ENCODE data around the gene TMEM259. TPM values are rescaled to one million over a fixed set of nuclear protein-coding genes. Genes with fewer than 3 reads are reported as not detected.

TMEM259 gene
- total and polyA plus RNA-seq, 2 experiments from 2014 or later: 82.8 to 196 TPM

DNA sequence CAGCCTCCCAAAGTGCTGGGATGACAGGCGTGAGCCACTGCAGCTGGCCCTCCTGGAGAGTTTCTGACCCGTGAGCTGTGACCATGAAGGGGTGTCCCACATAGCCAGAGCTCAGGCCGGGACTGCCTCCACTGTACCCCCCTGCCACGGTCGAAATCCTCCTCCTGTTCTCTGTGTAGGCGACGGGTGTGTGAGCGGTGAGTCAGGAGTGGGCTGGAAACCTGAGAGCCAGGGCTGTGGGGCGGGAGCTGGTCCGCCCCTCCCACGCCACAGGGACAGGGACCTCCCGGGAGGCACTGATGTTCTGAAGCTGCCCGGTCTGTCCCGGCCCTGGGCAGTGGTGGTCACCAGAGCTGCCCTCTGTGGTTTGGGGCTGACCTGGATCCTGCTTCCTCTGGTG, 32.8 kb downstream of the TMEM259 start:
- no peaks in the 10 kb centered on the region for H3K9me3 Mint-ChIP-seq
- H3K79me2 ChIP-seq (replicated peaks; ENCODE audit: insufficient read depth): peaks cover 9% of the 10 kb centered on the region
- peaks cover 9% of the 10 kb centered on the region; the same call in 2 of the 3 replicates for H3K4me1 Mint-ChIP-seq
- H3K4me3 ChIP-seq: no peak overlapping the region
- H3K36me3 Mint-ChIP-seq (ENCODE audit: low read depth): peaks cover 43% of the 10 kb centered on the region
- peaks cover 28% of the 10 kb centered on the region for H3F3A ChIP-seq (replicated peaks; ENCODE audit: low read depth)
- no peak overlapping the region for H3K27ac ChIP-seq (ENCODE audit: low read depth)
- no peak for TF ChIP-seq STAT1 (IDR thresholded peaks at IDR 0.05; ENCODE audit: unreplicated experiment)
- no peak for TF ChIP-seq EZH2phosphoT487 (IDR thresholded peaks at IDR 0.05; ENCODE audit: unreplicated experiment)
- TF ChIP-seq POLR2AphosphoS5 (IDR thresholded peaks at IDR 0.05; ENCODE audit: low read depth): no peak
- TF ChIP-seq, protein P1, sequence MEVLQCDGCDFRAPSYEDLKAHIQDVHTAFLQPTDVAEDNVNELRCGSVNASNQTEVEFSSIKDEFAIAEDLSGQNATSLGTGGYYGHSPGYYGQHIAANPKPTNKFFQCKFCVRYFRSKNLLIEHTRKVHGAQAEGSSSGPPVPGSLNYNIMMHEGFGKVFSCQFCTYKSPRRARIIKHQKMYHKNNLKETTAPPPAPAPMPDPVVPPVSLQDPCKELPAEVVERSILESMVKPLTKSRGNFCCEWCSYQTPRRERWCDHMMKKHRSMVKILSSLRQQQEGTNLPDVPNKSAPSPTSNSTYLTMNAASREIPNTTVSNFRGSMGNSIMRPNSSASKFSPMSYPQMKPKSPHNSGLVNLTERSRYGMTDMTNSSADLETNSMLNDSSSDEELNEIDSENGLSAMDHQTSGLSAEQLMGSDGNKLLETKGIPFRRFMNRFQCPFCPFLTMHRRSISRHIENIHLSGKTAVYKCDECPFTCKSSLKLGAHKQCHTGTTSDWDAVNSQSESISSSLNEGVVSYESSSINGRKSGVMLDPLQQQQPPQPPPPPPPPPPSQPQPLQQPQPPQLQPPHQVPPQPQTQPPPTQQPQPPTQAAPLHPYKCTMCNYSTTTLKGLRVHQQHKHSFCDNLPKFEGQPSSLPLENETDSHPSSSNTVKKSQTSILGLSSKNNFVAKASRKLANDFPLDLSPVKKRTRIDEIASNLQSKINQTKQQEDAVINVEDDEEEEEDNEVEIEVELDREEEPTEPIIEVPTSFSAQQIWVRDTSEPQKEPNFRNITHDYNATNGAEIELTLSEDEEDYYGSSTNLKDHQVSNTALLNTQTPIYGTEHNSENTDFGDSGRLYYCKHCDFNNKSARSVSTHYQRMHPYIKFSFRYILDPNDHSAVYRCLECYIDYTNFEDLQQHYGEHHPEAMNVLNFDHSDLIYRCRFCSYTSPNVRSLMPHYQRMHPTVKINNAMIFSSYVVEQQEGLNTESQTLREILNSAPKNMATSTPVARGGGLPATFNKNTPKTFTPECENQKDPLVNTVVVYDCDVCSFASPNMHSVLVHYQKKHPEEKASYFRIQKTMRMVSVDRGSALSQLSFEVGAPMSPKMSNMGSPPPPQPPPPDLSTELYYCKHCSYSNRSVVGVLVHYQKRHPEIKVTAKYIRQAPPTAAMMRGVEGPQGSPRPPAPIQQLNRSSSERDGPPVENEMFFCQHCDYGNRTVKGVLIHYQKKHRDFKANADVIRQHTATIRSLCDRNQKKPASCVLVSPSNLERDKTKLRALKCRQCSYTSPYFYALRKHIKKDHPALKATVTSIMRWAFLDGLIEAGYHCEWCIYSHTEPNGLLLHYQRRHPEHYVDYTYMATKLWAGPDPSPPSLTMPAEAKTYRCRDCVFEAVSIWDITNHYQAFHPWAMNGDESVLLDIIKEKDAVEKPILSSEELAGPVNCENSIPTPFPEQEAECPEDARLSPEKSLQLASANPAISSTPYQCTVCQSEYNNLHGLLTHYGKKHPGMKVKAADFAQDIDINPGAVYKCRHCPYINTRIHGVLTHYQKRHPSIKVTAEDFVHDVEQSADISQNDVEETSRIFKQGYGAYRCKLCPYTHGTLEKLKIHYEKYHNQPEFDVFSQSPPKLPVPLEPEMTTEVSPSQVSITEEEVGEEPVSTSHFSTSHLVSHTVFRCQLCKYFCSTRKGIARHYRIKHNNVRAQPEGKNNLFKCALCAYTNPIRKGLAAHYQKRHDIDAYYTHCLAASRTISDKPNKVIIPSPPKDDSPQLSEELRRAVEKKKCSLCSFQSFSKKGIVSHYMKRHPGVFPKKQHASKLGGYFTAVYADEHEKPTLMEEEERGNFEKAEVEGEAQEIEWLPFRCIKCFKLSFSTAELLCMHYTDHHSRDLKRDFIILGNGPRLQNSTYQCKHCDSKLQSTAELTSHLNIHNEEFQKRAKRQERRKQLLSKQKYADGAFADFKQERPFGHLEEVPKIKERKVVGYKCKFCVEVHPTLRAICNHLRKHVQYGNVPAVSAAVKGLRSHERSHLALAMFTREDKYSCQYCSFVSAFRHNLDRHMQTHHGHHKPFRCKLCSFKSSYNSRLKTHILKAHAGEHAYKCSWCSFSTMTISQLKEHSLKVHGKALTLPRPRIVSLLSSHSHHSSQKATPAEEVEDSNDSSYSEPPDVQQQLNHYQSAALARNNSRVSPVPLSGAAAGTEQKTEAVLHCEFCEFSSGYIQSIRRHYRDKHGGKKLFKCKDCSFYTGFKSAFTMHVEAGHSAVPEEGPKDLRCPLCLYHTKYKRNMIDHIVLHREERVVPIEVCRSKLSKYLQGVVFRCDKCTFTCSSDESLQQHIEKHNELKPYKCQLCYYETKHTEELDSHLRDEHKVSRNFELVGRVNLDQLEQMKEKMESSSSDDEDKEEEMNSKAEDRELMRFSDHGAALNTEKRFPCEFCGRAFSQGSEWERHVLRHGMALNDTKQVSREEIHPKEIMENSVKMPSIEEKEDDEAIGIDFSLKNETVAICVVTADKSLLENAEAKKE (CRISPR knock-in tag; IDR thresholded peaks at IDR 0.05): no peak
- H3K36me3 ChIP-seq (ENCODE audit: insufficient read depth): peaks cover 5% of the 10 kb centered on the region; the same call in 1 of the 2 replicates
- no peaks in the 10 kb centered on the region for H3K4me1 ChIP-seq (ENCODE audit: insufficient read depth)
- ATAC-seq (no peak), DNase-seq (ENCODE audit: low spot score) (peak; percentile 0)
- peaks cover 20% of the 10 kb centered on the region for H3K27me3 Mint-ChIP-seq (ENCODE audit: insufficient read depth, low read depth, poor library complexity)
- H3K4me2 ChIP-seq: no peak overlapping the region
- H3K4me3 Mint-ChIP-seq: no peak overlapping the region
- H3K9me2 ChIP-seq (ENCODE audit: insufficient read depth): no peaks in the 10 kb centered on the region
- H3K27ac Mint-ChIP-seq: no peak overlapping the region
- no peaks in the 10 kb centered on the region; the same call in 1 of the 2 replicates for H4K20me1 ChIP-seq (replicated peaks; ENCODE audit: insufficient read depth)
- no peaks in the 10 kb centered on the region for H3K27me3 ChIP-seq (ENCODE audit: insufficient read depth)
- no peak overlapping the region for H2AFZ ChIP-seq

DNA sequence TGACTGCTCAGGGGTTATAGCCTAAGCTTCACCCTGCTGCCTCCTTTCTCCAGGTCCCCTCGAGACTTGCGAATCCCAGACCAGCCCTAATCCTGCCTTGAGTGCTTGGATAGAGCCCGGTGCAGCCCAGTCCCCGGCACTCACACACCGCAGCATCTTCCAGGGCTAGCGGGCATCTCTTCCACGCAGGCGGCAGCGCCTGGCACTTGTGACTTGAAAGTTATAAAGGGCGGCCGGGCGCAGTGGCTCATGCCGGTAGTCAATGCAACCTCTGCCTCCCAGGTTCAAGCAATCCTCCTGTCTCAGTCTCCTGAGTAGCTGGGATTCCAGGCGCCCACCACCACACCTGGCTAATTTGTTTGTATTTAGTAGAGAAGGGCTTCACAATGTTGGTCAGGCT, 34.8 kb downstream of the TMEM259 start:
- Histone ChIP-seq H3K4me3 (no peak overlapping the region), H3K4me1 (ENCODE audit: insufficient read depth) (no peaks in the 10 kb centered on the region), H3K4me2 (no peak overlapping the region), H4K20me1 (replicated peaks; ENCODE audit: insufficient read depth) (no peaks in the 10 kb centered on the region; the same call in 1 of the 2 replicates), H3K27ac (ENCODE audit: low read depth) (no peak overlapping the region), H3K9me2 (ENCODE audit: insufficient read depth) (no peaks in the 10 kb centered on the region), H2AFZ (no peak overlapping the region), H3K79me2 (replicated peaks; ENCODE audit: insufficient read depth) (peaks cover 9% of the 10 kb centered on the region), H3F3A (replicated peaks; ENCODE audit: low read depth) (peaks cover 32% of the 10 kb centered on the region), H3K27me3 (ENCODE audit: insufficient read depth) (no peaks in the 10 kb centered on the region), H3K36me3 (ENCODE audit: insufficient read depth) (peaks cover 5% of the 10 kb centered on the region; the same call in 1 of the 2 replicates)
- no peak overlapping the region for H3K4me3 Mint-ChIP-seq
- no peak for DNase-seq (ENCODE audit: low spot score)
- ATAC-seq: no peak
- H3K27ac Mint-ChIP-seq: no peak overlapping the region
- no peaks in the 10 kb centered on the region for H3K9me3 Mint-ChIP-seq
- peaks cover 25% of the 10 kb centered on the region for H3K27me3 Mint-ChIP-seq (ENCODE audit: insufficient read depth, low read depth, poor library complexity)
- H3K4me1 Mint-ChIP-seq: peaks cover 9% of the 10 kb centered on the region; the same call in 2 of the 3 replicates
- peaks cover 39% of the 10 kb centered on the region for H3K36me3 Mint-ChIP-seq (ENCODE audit: low read depth)
- TF ChIP-seq, protein P1 (CRISPR knock-in tag; IDR thresholded peaks at IDR 0.05): no peak
- TF ChIP-seq, protein P2, sequence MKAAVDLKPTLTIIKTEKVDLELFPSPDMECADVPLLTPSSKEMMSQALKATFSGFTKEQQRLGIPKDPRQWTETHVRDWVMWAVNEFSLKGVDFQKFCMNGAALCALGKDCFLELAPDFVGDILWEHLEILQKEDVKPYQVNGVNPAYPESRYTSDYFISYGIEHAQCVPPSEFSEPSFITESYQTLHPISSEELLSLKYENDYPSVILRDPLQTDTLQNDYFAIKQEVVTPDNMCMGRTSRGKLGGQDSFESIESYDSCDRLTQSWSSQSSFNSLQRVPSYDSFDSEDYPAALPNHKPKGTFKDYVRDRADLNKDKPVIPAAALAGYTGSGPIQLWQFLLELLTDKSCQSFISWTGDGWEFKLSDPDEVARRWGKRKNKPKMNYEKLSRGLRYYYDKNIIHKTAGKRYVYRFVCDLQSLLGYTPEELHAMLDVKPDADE (IDR thresholded peaks at IDR 0.05): no peak

All from GM23338 (cell line).